Stimulated activated CD8-positive, alpha-beta memory T cell treated with anti-CD3 and anti-CD28 coated beads, Interleukin-12 subunit alpha, Interleukin-12 subunit beta, amount 100 ng/mL, for 1 hour (primary cell): ENCODE measurements around the gene ZDHHC20.

Experiments used
- DNase-seq: peaks from one replicate; pipeline ENCODE4 v3.0.0-alpha.2; 2020; ENCODE audit warnings: low read depth

Gene ZDHHC20

GRCh38 chr13:21458813-21459701 is at the start of gene ZDHHC20:
Gene ZDHHC20 (minus strand): TSS chr13:21459303. CDS start chr13:21459171, 132 bp downstream.
- peak; percentile 86 for DNase-seq

DNA sequence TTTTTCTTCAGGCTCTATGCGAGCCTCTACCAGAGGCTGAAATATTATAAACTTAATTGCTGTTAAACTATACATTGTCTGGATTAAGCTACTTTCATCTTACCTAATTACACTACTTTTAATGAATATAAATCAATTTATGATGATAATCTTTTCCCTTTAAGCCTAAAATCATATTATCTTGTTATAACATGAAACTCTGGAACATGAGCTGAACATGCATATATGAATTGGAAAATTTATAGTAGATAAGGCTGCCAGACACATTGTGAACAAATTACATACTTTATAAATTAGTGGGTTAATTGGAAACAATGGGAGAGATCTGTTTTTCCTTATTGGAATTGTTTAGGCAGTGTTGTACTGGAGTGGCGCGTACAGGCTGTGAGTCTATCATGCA is 45.3 kb upstream of the ZDHHC20 start:
- no peak for DNase-seq

- DNase-seq = no peak
These were observed 42.6 kb upstream of the ZDHHC20 start for GRCh38 chr13:21501686-21502085.

DNA sequence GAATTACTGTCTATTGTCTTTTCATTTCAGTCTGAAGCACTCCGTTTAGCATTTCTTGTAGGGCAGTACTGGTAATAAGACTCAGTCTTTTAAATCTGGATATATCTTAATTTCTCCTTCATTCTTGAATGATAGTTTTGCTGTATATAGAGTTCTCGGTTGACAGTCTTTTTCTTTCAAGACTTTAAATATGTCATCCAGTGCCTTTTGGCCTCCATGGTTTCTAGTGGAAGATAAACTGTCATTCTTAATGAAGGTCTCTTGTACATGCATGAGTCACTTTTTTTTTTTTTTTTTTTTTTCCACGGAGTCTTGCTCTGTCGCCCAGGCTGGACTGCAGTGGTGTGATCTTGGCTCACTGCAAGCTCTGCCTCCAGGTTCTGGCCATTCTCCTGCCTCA is 27.2 kb upstream of the ZDHHC20 start:
- no peak for DNase-seq

GRCh38 chr13:21483748-21484147 is 24.6 kb upstream of the ZDHHC20 start:
- no peak for DNase-seq

DNA sequence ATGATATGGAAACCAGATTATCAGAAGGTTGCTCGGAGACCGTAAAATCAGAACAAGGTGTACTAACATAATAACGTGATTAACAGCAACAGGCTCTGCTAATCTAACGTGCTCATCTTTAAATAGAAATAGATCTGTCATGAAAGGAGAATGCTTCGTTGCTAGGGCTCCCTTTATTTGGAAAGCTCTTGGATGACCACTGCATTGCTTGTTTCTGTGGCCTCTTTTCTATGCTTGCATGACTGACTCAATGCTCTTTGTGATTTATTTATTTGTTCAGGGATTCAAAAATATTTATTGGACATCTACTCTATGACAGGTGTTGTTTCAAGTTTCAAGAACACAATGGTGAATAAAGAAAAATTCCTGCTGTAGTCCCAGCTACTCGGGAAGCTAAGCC is 22.3 kb upstream of the ZDHHC20 start:
- DNase-seq = no peak

DNA sequence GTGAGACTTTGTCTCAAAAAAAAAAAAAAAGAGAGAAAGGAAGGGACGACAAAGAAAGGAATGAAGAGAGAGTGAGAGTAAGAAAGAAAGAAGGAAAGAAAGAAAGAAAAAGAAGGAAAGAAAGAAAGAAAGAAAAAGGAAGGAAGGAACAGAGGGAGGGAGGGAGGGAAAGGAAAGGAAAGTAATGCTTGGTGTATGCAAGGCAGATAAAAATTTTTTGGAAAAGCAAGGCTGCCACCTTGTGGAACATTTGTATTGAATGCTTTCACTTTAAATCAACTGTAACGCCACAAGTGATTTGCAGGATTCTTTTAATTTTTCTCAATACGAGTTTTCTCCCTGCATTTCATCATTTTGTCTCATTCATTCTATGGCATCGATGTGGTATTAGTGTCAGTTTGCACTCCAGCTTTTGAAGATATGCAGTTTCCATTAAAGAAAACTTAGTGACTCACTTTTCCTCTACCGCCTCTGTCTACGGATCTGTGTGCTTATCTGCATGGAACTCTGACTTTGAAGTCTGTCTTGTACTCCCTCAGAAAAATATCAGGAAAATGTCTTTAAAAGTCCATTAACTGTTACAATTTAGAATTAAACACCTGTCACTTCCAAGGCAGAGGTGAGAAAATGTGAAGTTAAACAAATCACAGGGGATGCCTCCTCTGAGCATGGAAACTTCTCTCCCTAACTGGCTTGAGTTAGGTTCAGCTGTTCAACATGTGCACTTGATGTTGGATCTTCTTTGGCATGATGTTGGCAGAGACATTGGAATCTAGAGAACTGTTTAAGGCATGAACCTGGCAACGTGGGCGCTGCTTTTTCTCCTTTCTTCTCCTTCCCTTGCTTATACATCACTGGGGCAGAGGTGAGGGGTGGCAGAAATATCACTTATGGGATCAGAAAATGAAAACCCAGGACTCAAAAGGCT is 20.0 kb upstream of the ZDHHC20 start:
- DNase-seq = peak; percentile 39

- peak; percentile 73 for DNase-seq
These were observed 17.9 kb upstream of the ZDHHC20 start for GRCh38 chr13:21476893-21477472.

- DNase-seq = no peak
These were observed 16.0 kb upstream of the ZDHHC20 start for GRCh38 chr13:21475115-21475514.

- no peak for DNase-seq
These were observed 11.7 kb upstream of the ZDHHC20 start for GRCh38 chr13:21470785-21471184.

- DNase-seq = no peak
These were observed 7.4 kb upstream of the ZDHHC20 start for GRCh38 chr13:21466527-21466926.

DNA sequence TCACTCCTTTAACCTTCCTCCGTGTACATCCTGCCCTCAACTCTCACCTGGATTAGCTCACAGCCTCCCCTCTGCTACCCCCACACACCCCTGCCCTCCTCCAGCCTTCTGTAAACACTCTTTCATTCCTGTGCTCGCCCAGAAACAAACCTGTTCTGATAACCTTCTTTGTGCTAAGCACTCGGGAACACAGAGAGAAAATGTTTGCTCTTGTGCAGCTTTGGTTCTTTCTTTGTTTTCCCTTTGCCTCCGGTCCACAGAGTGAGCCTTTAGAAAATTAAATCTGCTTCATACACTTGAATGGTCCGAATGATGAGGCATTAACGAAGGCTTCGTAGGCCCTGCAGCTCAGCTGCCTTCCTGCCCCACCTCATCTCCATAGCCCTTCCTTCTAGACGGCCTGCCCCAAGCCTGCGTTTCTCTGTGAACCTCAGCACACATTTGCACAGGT is 6.6 kb upstream of the ZDHHC20 start:
- DNase-seq = no peak

- no peak for DNase-seq
These were observed 4.3 kb upstream of the ZDHHC20 start for GRCh38 chr13:21463424-21463823.

DNA sequence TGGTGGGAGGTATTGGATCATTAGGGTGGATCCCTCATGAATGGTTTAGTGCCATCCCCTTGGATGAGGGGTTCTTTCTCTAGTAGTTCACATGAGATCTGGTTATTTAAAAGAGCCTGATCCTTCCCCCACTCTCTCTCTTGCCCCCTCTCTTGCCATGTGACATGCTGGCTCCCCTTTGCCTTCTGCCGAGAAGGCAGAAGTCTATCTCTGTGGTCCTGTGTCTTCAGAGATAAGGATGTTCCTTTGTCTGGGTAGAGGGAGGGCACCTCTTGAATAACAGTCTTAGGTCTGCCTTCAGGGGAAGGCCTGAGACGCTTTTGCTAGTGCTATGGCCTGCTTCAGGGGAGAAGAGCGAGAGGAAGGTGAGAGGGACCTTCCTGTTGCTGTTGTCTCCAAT is 2.0 kb upstream of the ZDHHC20 start:
- DNase-seq = no peak

GRCh38 chr13:21458451-21458812 is 671 bp downstream of the ZDHHC20 start:
- peak; percentile 28 for DNase-seq

GRCh38 chr13:21453387-21454081 is 5.6 kb downstream of the ZDHHC20 start:
- no peak for DNase-seq

- no peak for DNase-seq
These were observed 8.2 kb downstream of the ZDHHC20 start for GRCh38 chr13:21450936-21451335.

GRCh38 chr13:21446656-21447055 is 12.4 kb downstream of the ZDHHC20 start:
- no peak for DNase-seq

GRCh38 chr13:21445759-21446158 is 13.3 kb downstream of the ZDHHC20 start:
- no peak for DNase-seq

DNA sequence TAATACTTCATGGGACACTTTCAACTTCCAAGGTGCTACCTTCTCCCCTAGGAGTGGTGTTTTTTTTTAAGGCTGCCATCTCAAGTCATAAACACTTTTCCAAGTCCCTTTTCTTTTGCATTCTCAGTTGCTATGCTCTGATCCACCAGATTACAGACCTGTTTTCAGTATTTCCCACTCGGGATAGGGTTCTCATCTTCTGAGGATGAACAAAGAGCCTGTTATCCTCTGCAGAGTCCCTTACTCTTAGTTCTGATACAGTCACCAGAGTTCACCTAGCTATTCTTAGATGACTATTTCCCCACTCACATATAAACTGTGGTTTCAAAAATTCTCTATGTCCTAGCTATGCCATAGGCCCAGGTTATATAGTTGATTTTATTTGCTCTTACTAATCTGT is 15.9 kb downstream of the ZDHHC20 start:
- DNase-seq = no peak

DNA sequence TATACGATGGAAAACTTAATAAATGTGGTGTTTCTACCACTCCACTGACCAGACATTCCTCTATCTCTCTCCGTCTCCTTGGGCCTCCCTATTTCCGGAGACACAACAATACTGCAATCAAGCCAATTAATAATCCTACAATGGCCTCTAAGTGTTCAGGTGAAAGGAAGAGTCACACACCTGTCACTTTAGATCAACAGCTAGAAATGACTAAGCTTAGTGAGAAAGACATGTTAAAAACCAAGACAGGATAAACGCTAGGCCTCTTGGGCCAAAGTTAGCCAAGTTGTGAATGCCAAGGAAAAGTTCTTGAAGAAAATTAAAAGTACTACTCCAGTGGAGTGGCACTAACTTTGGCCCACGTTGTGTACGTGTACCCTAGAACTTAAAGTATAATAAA is 22.5 kb downstream of the ZDHHC20 start:
- DNase-seq = no peak

DNA sequence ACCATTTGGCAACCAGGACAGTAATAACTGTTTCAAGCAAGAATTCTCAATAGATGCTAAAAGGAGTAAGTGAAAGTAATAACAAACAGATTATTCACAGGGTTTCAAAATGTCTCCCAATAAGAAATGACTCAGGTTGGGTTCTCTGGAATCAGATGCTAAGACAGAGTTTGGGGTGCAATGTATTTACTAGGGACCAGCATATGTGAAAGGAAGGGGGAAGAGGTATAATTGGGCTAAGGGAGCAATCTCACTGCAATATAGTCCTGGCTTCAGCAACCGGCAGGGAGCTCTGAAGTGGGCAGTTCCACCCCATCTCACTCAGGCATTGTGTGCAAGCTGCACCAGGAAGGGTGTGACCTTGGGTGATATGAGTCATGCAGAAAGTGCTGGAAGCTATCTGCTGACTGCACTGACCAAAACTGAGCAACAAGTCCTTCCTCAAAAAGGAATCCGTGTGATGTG is 23.4 kb downstream of the ZDHHC20 start:
- peak; percentile 27 for DNase-seq
